ENCODE measurements around the gene CFAP77. TPM values are rescaled to one million over a fixed set of nuclear protein-coding genes. Genes with fewer than 3 reads are reported as not detected.

Gene CFAP77
- total and polyA plus RNA-seq, 10 of the 15 experiments (the other 5 are each of a cell fraction or from before 2014, with no cell fraction given), result 0.33 TPM; not detected in 9

- SMC1A ChIA-PET (ENCODE audit: uncharacterized antibody, unreplicated experiment), result no interaction called here
- in situ Hi-C loops (cut with MboI) (no loop called here), intact Hi-C loops (cut with micrococcal nuclease; ENCODE audit: unreplicated experiment) (no loop called here)
- RAD21 ChIA-PET (ENCODE audit: unreplicated experiment), result no interaction called here
- no peaks in the 10 kb centered on the region for H3K4me1 ChIP-seq (ENCODE audit: control insufficient read depth, insufficient read depth, low read length)
- TF ChIP-seq NFYA (IDR thresholded peaks at IDR 0.05; ENCODE audit: borderline replicate concordance, low read depth, low read length), result no peak
- no peak for TF ChIP-seq SMAD5 (IDR thresholded peaks at IDR 0.05; ENCODE audit: low read depth)
- no peak for TF ChIP-seq NKRF (conservative IDR thresholded peaks at IDR 0.05)
- no peak for TF ChIP-seq NR2C1 (IDR thresholded peaks at IDR 0.05)
- TF ChIP-seq SMC3 (IDR thresholded peaks at IDR 0.05; ENCODE audit: borderline replicate concordance, low read length), result no peak
- TF ChIP-seq ASH2L (IDR thresholded peaks at IDR 0.05; ENCODE audit: borderline replicate concordance, low read depth), result no peak
- TF ChIP-seq MYB (IDR thresholded peaks at IDR 0.05; ENCODE audit: borderline replicate concordance, low read depth, low read length), result no peak
- no peak for TF ChIP-seq ETV6 (conservative IDR thresholded peaks at IDR 0.05 in 1 of 2, IDR thresholded peaks at IDR 0.05 in 1 of 2; ENCODE audit: borderline replicate concordance in 1 of 2, low read depth in 1 of 2)
- TF ChIP-seq DPF2 (IDR thresholded peaks at IDR 0.05), result no peak
- TF ChIP-seq SP1 (IDR thresholded peaks at IDR 0.05; ENCODE audit: low read depth, low read length), result no peak
- no peak for TF ChIP-seq RB1 (IDR thresholded peaks at IDR 0.05; ENCODE audit: borderline replicate concordance)
- TF ChIP-seq ZBTB4 (CRISPR knock-in tag; IDR thresholded peaks at IDR 0.05), result no peak
- TF ChIP-seq MXI1 (IDR thresholded peaks at IDR 0.05; ENCODE audit: low read depth, low read length), result no peak
- TF ChIP-seq ATF3 (IDR thresholded peaks at IDR 0.05; ENCODE audit: borderline replicate concordance, extremely low read depth, low read depth, low read length), result no peak
- TF ChIP-seq SUPT20H (IDR thresholded peaks at IDR 0.05; ENCODE audit: borderline replicate concordance, control insufficient read depth, low read depth, low read length), result no peak
- TF ChIP-seq EZH2 (IDR thresholded peaks at IDR 0.05; ENCODE audit: borderline replicate concordance, control insufficient read depth, low read depth, low read length), result no peak
- no peaks in the 10 kb centered on the region for H4K20me1 ChIP-seq (ENCODE audit: control insufficient read depth, insufficient read depth)
- no peaks in the 10 kb centered on the region for H3K36me3 ChIP-seq (ENCODE audit: control insufficient read depth in 2 of 2, insufficient read depth in 2 of 2, low read length in 1 of 2)
- H3K27me3 ChIP-seq (replicated peaks in 1 of 2; ENCODE audit: control insufficient read depth in 2 of 2, insufficient read depth in 2 of 2, low read length in 1 of 2), result peaks cover 3 to 4% of the 10 kb centered on the region in 2 experiments; a peak in 3 of 4 replicates
- H3K9ac ChIP-seq (ENCODE audit: control insufficient read depth, insufficient read depth, low read length), result no peak overlapping the region
- H3K4me2 ChIP-seq (ENCODE audit: control insufficient read depth, insufficient read depth), result no peak overlapping the region
- 37% methylated on average over 4 of the region's 4 CpGs for WGBS (ENCODE audit: insufficient coverage, insufficient replicate concordance, low lambda C conversion rate, missing lambda C conversion rate)
- no peak for ATAC-seq
- H3K9me3 ChIP-seq (replicated peaks; ENCODE audit: control insufficient read depth, insufficient read depth, low read length), result no peaks in the 10 kb centered on the region
- FAIRE-seq, result no peak
- CTCF ChIA-PET, result no interaction called here
- BruUV-seq (replicated peaks), result no TSS peak
- H3K27ac ChIP-seq (ENCODE audit: control insufficient read depth, insufficient read depth), result no peak overlapping the region
- no peaks in the 10 kb centered on the region for H3K79me2 ChIP-seq (ENCODE audit: control insufficient read depth, insufficient read depth, low read length)
- H2AFZ ChIP-seq (ENCODE audit: control insufficient read depth, low read depth, low read length), result no peak overlapping the region
- DNase-seq (ENCODE audit: low read depth, low spot score), result no peak
- POLR2A ChIA-PET, result interaction anchor here (0.6 kb wide), 1 partner anchor 25 kb away, joined by 4 read pairs; no protein-coding TSS in a partner anchor
- no peak overlapping the region for H3K4me3 ChIP-seq
Observed at GRCh38 chr9:132439153-132439552, 29.1 kb downstream of the CFAP77 start.
